NCI-H524 (cell line): ENCODE results near the gene NTM.
A peak's percentile ranks its signal among the peaks of the same experiment; 100 is the strongest.
"Not testable (repeated sequence)": the region's sequence is repeated elsewhere in the genome, so short reads cannot be mapped to it uniquely, and the experiment has no call there.

ENCODE experiments used
- DNase-seq, 2 experiments: peaks; one replicate each; lab custom pipeline; 2025; lab: John Stamatoyannopoulos, UW

Gene NTM

GRCh38 chr11:132047167-132047566 lies 676.8 kb downstream of the NTM start:
- peak in 1 of 2 experiments; percentile 56 for DNase-seq

GRCh38 chr11:132048040-132048439 lies 677.6 kb downstream of the NTM start:
- no peak for DNase-seq

DNA sequence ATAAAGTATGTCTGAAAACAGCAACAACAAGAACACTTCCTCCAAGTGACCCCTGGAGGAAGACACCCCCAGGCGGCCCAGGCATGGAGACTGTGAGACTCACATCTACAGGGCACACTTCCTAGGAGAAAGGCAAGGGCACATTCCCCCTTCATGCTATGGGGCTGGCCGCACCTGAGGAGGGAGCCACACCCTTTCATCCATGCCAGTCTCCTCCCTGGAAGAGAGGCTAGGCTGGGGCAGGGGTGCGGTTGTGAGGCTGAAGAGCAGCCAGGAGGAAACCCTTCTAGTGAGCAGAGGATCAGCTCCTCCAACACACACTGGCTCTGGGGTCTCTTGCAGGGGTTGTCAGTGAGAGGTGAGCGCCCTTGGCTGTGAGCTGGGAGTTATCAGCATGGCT lies 678.8 kb downstream of the NTM start:
- no peak for DNase-seq

DNA sequence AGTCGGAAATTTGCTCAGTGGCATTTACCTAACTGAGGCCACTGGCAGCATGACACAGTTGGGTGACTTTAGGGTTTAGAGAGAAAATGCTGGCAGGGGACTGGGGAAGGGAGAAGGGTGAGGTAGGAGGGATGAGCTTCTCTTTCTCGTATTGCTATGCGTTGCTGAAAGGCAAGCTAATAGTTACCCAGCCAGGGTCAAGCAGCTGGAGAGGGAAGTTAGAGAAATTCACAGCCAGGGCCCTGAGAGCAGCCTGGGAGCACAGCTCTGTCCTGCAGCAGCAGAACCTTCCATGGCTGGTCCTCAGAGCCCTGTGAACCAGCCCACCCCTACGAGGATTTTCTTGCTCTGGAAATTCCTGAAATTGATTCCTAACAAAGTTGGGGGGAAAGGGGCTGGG lies 679.6 kb downstream of the NTM start:
- DNase-seq: no peak

GRCh38 chr11:132050577-132051165 lies 680.3 kb downstream of the NTM start:
- DNase-seq: peak in 1 of 2 experiments; percentile 30

- DNase-seq: no peak
Measured at GRCh38 chr11:132051704-132052103, 681.3 kb downstream of the NTM start.

DNA sequence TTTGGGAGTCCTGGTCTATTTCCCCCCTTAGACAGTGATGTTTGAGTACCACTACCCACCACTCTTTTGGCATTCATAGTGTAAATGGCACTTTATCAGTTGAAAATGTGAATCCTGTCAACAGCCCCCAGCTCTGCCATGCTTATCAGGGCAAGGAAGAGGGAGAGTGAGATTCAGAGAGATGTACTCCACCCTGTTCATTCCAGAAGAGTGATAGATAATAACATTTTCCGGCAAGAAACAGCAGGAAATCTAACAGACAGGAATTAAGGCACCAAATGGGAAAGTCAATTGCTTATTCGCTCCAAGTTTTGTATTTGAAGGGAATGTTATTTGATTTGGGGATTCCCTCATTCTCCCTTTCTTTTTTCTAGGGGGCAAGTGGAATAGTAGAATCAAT lies 681.9 kb downstream of the NTM start:
- DNase-seq: no peak

DNA sequence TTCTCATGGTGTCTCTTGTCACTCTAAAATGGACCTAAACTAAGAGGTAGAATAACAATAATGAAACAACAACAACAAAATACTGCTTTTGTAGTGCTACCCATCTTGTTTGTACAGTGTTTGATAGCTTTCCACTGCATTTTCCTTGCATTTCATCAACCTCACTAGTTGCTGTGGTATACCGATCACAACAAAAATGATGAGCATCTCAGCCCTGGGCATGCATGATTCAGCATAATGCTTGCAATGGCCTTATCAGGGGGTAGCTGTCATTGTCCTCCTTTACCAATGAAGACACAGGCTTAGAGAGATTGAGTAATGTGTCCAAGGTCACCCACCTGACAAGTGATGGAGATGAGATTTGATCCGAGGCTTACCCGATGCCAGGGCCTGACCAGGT lies 682.5 kb downstream of the NTM start:
- no peak for DNase-seq

- no peak for DNase-seq
Measured at GRCh38 chr11:132054822-132055221, 684.4 kb downstream of the NTM start.

DNA sequence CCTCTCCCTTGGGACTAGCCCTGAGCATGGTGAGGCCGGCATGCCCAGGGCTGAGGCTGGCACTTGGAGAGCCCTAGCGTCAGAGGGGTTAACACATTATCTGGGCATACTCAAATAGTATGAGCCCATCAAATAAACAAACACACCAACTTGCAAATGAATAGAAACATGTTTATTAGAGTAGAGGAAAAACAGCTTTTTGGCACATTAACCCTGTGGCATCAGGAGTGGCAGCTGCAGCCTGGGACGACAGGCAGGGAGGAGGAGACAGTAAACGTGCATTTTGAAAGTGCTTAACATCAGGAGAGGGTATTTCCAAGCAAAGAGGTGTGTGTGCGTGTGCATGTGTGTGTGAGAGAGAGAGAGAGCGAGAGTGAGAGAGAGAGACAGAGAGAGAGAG lies 684.9 kb downstream of the NTM start:
- peak; percentile 27 to 72 for DNase-seq

GRCh38 chr11:132056689-132057088 lies 686.3 kb downstream of the NTM start:
- no peak for DNase-seq

- DNase-seq: no peak
Measured at GRCh38 chr11:132057266-132057665, 686.9 kb downstream of the NTM start.

- no peak for DNase-seq
Measured at GRCh38 chr11:132058211-132058772, 687.9 kb downstream of the NTM start.

GRCh38 chr11:132060567-132060966 lies 690.2 kb downstream of the NTM start:
- DNase-seq: no peak

DNA sequence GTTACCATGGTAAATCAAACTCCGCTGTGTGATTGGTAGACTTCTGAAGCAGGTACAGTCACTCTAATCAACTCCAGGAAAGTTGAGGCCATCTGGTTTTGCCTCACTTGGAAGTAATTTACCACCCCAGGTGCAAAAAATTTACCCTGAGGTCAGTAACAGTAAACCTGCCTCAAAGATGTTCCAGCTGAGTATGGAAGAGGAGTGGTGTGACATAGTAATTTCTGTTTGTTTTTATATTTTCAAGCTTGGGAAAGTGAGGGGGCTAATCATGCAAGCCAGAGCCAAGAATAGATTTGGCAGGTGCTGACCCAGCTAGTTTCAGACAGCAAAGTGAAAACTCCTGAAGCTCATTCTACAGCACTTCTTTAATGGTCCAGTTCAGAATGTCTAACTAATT lies 691.6 kb downstream of the NTM start:
- no peak for DNase-seq

- DNase-seq: no peak
Measured at GRCh38 chr11:132062541-132062940, 692.1 kb downstream of the NTM start.

DNA sequence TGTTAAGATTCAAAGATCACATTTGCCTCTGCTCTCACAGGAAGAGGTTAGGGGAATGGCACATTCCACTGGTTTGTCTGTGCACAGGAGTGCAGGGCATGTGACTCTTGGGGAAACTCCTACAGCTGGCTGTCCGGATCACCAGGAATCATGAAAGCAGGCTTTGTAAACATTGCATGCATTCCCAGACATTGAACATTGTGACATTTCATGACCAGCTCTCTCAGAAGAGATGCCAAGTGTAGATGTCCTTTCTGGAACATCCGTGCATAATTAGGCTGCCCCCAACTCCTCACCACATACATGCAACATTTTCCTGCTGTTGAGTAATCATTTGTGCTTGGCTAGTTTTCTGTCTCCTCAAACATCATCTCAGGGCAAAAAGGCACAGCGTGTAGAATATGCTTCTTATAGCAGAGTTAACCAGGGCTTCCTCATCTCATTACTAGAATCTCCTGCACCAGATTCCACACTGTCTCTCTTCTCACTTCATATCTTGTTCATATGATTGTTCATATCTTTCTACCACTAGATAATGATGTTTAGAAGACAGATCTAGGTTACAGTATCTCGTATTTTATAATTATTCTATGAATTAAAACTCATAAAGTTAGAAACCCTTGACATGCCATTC lies 694.7 kb downstream of the NTM start:
- no peak for DNase-seq

DNA sequence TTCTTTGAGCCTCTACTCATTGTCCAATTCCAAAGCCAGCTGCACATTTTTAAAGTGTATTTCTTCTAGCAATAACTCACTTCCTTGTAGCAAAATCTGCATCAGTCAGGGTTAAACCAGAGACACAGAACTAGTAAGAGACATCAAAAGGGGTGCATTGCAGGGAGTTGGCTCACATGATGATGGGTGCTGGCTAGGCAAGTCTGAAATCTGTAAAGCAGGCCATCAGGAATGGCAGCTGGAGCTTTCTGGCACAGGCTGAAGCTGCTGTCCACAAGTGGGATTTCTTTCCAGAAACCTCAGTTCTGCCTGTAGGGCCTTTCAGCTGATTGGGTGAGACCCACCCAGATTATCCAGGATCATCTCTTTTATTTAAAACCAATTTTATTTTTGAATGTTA lies 698.1 kb downstream of the NTM start:
- no peak for DNase-seq

GRCh38 chr11:132069593-132069992 lies 699.2 kb downstream of the NTM start:
- not testable (repeated sequence) for DNase-seq

- not testable (repeated sequence) for DNase-seq
Measured at GRCh38 chr11:132070907-132071306, 700.5 kb downstream of the NTM start.

- no peak for DNase-seq
Measured at GRCh38 chr11:132072044-132072857, 701.8 kb downstream of the NTM start.

DNA sequence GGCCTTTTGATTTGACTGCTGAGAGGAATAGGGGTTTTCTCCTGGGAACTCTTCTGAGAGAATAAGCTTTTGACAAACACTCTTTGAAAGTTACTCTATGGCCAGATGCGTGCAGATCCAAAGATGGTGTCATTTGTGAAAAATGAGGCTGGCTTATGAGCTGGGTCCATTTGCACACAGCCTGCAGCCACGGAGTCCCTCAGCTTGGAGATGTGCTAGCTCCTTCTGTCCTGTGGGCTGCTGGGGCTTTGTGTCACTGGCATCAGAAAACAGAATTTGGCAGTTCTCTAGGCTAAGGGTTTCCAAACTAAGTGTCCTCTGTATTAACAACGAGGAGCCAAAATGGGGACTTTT lies 702.4 kb downstream of the NTM start:
- DNase-seq: no peak

DNA sequence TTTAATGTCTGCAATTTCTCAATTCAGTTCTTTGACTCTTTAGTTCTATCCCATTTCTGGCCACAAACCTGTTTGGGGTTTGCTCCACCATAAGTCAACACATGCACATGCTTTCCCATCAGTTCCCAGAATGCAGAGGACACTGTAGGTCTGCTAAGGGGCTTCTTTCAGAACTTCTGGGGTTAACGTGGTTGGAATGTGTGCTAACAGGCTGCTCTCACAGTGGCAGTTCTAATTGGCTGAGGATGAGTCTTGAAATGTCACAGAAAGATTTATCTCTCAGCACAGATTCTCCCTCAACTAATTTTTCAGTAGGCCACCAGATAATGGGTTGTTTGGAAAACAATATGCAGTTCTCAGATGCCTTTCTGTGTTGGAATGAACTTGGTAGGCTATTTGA lies 703.4 kb downstream of the NTM start:
- no peak for DNase-seq
